CD4-positive, alpha-beta memory T cell (primary cell): ENCODE measurements around the gene DEAF1. TPM values are rescaled to one million over a fixed set of nuclear protein-coding genes. Genes with fewer than 3 reads are reported as not detected.

ENCODE experiments used
- CTCF ChIA-PET: fragments of 350-600 bp; sonication (Branson Sonifier 250); formaldehyde crosslinking; loops from one replicate; lab custom pipeline; 2021; ENCODE audit warnings: inconsistent platforms; ENCODE audit not compliant: partially characterized antibody; lab: Charles Lee
- POLR2A ChIA-PET: fragments of 350-600 bp; sonication (Branson Sonifier 250); formaldehyde crosslinking; loops from one replicate; lab custom pipeline; 2021; ENCODE audit not compliant: partially characterized antibody; lab: Charles Lee
- DNase-seq, 5 donors: peaks; one replicate each; pipeline versions ENCODE4 v3.0.0 to v3.0.0-alpha.2; 2020 to 2022; ENCODE audit warnings: mixed read lengths in 1 of 5
- H3K27ac ChIP-seq: one replicate; pipeline ENCODE4 v1.7.0; 2013; ENCODE audit warnings: low read depth, low read length
- H3K27me3 ChIP-seq: 2 replicates; pipeline ENCODE4 v1.7.0; 2013; ENCODE audit warnings: mild to moderate bottlenecking, low read length, moderate library complexity; ENCODE audit not compliant: insufficient read depth
- H3K36me3 ChIP-seq: 2 replicates; pipeline ENCODE4 v1.7.0; 2013; ENCODE audit warnings: mild to moderate bottlenecking, low read length, moderate library complexity; ENCODE audit not compliant: insufficient read depth
- H3K4me1 ChIP-seq: 2 replicates; pipeline ENCODE4 v1.7.0; 2013; ENCODE audit warnings: mild to moderate bottlenecking, low read length, moderate library complexity; ENCODE audit not compliant: insufficient read depth
- H3K4me3 ChIP-seq, 2 donors: one replicate each; pipeline ENCODE4 v1.7.0; 2013; ENCODE audit warnings: low read length in 2 of 2, mild to moderate bottlenecking in 1 of 2
- H3K9me3 ChIP-seq, 2 donors: one replicate each; pipeline ENCODE4 v1.7.0; 2013; ENCODE audit warnings: low read length in 2 of 2, control low read depth in 1 of 2; ENCODE audit not compliant: control insufficient read depth in 1 of 2
- H3K27ac Mint-ChIP-seq, 7 donors: one replicate each; pipeline ENCODE4 v1.8.0; 2020 to 2021; ENCODE audit warnings: mixed read lengths in 7 of 7, mild to moderate bottlenecking in 6 of 7, inconsistent platforms in 3 of 7, moderate library complexity in 3 of 7
- H3K27me3 Mint-ChIP-seq, 2 donors: one replicate each; pipeline ENCODE4 v1.8.0; 2020 to 2021; ENCODE audit warnings: mixed read lengths in 2 of 2
- H3K36me3 Mint-ChIP-seq, 2 donors: one replicate each; pipeline ENCODE4 v1.8.0; 2020 to 2021; ENCODE audit warnings: mixed read lengths in 2 of 2, inconsistent platforms in 1 of 2, mild to moderate bottlenecking in 1 of 2
- H3K4me1 Mint-ChIP-seq, 4 donors: one replicate each; pipeline ENCODE4 v1.8.0; 2020 to 2021; ENCODE audit warnings: mixed read lengths in 4 of 4, mild to moderate bottlenecking in 1 of 4
- H3K4me3 Mint-ChIP-seq, 8 donors: one replicate each; pipeline ENCODE4 v1.8.0; 2020 to 2021; ENCODE audit warnings: mixed read lengths in 8 of 8, mild to moderate bottlenecking in 7 of 8, moderate library complexity in 6 of 8, inconsistent platforms in 3 of 8
- H3K9me3 Mint-ChIP-seq, 8 donors: one replicate each; pipeline ENCODE4 v1.8.0; 2020 to 2021; ENCODE audit warnings: mixed read lengths in 8 of 8, mild to moderate bottlenecking in 5 of 8, inconsistent platforms in 3 of 8, moderate library complexity in 1 of 8
- intact Hi-C: fragments of 100-400 bp; cut with micrococcal nuclease; formaldehyde crosslinking; loops from one replicate; pipeline ENCODE4 v1.15.1; 2023
- polyA plus RNA-seq, 2 donors: library from polyadenylated mRNA; unstranded; fragments of 300-500 nt; fragmentation: Illumina TruSeq; gene quantifications; one replicate each; pipeline ENCODE4 v1.2.3, GENCODE V29; 2021
- total RNA-seq, 2 experiments: library from RNA; stranded (reverse); gene quantifications; one replicate each; pipeline ENCODE4 v1.2.3, GENCODE V29; 2021

Gene DEAF1
- total and polyA plus RNA-seq, 4 experiments from 2014 or later: 34.5 to 50.8 (median 42.8) TPM

DNA sequence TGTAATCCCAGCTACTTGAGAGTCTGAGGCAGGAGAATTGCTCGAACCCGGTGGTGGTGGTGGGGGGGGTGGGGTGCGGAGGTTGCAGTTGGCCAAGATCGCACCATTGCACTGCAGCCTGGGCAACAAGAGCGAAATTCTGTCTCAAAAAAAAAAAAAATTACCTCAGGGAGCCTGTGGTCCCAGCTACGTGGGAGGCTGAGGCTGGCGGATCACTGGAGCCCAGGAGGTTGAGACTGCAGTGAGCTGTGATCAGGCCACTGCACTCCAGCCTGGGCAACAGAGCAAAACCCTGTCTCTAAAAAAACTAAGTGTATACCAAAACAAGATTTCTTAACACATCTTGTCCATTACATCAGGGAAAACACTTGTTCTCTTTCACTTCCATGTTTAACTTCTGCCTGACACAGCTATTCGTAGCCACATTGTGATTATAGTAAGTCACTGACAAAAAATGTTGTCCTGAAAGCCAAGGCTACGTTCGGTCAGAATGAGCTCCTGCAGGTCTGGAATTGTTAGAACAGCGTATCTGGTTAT lies 2.0 kb upstream of the DEAF1 start:
- Mint-ChIP-seq H3K27me3 (no peaks in the 10 kb centered on the region), H3K9me3 (no peaks in the 10 kb centered on the region), H3K36me3 (peaks cover 0 to 21% of the 10 kb centered on the region in 2 donors), H3K27ac (peak overlapping the region; percentile 48 to 96 (median 74)), H3K4me1 (peaks cover 23 to 46% (median 34%) of the 10 kb centered on the region in 4 donors), H3K4me3 (peak overlapping the region; percentile 23 to 90 (median 50))
- no peak overlapping the region for H3K27ac ChIP-seq
- ChIA-PET POLR2A (interaction anchor here (0.8 to 6.6 kb wide), 10 partner anchors 8 to 143 kb away, joined by 3 to 109 read pairs (median 11); partner anchors contain the start of genes EPS8L2, PHRF1 and TALDO1), CTCF (interaction anchor here (0.8 to 5.4 kb wide), 8 partner anchors 22 to 142 kb away, joined by 3 to 50 read pairs (median 4); partner anchors contain the start of gene LMNTD2)
- H3K9me3 ChIP-seq: no peaks in the 10 kb centered on the region
- H3K4me1 ChIP-seq: peaks cover 44% of the 10 kb centered on the region
- H3K4me3 ChIP-seq: no peak overlapping the region
- intact Hi-C loops: loop anchor here (1.0 to 5.0 kb wide), 4 partner anchors 26 to 690 kb away; partner anchors contain the start of gene BRSK2
- peak in 1 of 5 donors; percentile 13 for DNase-seq
- no peaks in the 10 kb centered on the region for H3K27me3 ChIP-seq
- no peaks in the 10 kb centered on the region for H3K36me3 ChIP-seq

DNA sequence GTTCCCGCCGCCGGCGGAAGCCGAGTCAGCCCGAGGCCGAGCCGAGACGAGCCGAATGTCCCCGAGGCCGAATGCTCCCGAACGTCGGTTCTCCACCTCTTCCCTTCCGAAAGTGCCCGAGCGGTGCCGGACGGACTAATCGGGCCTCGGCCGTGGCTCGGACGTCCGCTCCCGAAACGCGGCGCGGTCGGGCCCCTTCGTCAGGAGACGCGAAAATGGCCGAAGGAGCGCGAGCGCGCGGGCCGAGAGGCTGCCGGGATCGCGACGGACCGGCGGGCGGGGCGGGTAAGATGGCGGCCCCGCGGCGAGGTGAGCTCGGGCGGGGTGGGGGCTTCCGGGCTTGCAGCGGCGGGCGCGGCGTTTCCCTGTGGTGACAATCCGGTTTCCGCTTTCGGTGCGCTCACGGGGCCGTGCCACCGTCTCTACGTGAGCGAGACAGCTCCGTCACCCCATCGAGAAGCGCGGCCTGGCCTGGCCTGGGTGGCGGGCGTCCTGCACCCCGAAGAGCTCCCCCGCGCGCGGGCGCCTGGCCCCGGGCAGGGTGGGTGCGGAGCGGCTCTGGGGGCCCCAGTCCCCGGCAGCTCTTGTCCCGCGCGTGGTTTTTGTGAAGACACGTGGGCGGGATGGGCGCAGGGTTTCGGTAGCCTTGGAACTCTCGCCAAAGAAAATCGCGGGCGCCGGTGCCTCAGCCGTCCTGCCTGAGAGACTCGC lies 671 bp upstream of the DEAF1 start, which contains the start of gene TMEM80:
Gene TMEM80 (plus strand): TSS at position 279 of the 711 bp plus-strand sequence. CDS start 12 bp downstream, at position 291.
- peak within 1 kb of the TSS; percentile 69 to 82 for H3K4me3 ChIP-seq
- Mint-ChIP-seq H3K4me3 (peak within 1 kb of the TSS; percentile 87 to 90 (median 88)), H3K27ac (peak within 1 kb of the TSS; percentile 91 to 97 (median 95)), H3K27me3 (no peaks in the 10 kb centered on the region), H3K9me3 (no peaks in the 10 kb centered on the region), H3K4me1 (peaks cover 31 to 58% (median 46%) of the 10 kb centered on the region in 4 donors), H3K36me3 (peaks cover 0 to 14% of the 10 kb centered on the region in 2 donors)
- no peaks in the 10 kb centered on the region for H3K9me3 ChIP-seq
- ChIA-PET POLR2A (interaction anchor here (0.6 to 6.6 kb wide), 27 partner anchors 10 to 491 kb away, joined by 3 to 109 read pairs (median 4); partner anchors contain the start of genes BET1L, EPS8L2, IRF7 and LRRC56), CTCF (interaction anchor here (0.7 to 5.4 kb wide), 12 partner anchors 15 to 161 kb away, joined by 3 to 50 read pairs (median 4); partner anchors contain the start of genes HRAS and LMNTD2)
- H3K27me3 ChIP-seq: no peaks in the 10 kb centered on the region
- peaks cover 57% of the 10 kb centered on the region for H3K4me1 ChIP-seq
- intact Hi-C loops: loop anchor here (1.0 to 5.0 kb wide), 8 partner anchors 28 to 692 kb away; partner anchors contain the start of genes BRSK2, IRF7, LRRC56 and RNH1
- H3K27ac ChIP-seq: peak within 1 kb of the TSS; percentile 98
- H3K36me3 ChIP-seq: no peaks in the 10 kb centered on the region
- DNase-seq: peak; percentile 97 to 99 (median 99)

DNA sequence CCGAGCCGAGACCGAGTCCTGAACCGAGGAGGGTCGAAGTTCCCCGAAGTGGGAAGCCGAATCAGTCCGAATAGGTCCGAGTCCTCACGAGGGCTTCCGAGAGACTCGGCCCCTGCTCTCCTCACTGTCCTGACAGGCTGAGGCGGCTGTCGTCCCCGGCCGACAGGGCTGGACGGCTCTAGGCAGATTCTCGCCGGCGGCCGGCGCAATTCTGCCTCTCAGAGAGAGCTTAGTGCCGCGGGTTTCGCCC lies 191 bp upstream of the DEAF1 start:
- Mint-ChIP-seq H3K27ac (peak overlapping the region; percentile 91 to 97 (median 95)), H3K36me3 (peaks cover 0 to 12% of the 10 kb centered on the region in 2 donors), H3K4me3 (peak overlapping the region; percentile 82 to 90 (median 88)), H3K4me1 (peaks cover 33 to 59% (median 48%) of the 10 kb centered on the region in 4 donors), H3K27me3 (no peaks in the 10 kb centered on the region), H3K9me3 (no peaks in the 10 kb centered on the region)
- intact Hi-C loops: loop anchor here (1.0 to 5.0 kb wide), 6 partner anchors 80 to 692 kb away; partner anchors contain the start of genes BRSK2, IRF7, LRRC56 and RNH1
- Histone ChIP-seq H3K4me3 (peak overlapping the region; percentile 69 to 82), H3K9me3 (no peaks in the 10 kb centered on the region), H3K36me3 (no peaks in the 10 kb centered on the region), H3K27ac (peak overlapping the region; percentile 98), H3K27me3 (no peaks in the 10 kb centered on the region), H3K4me1 (peaks cover 61% of the 10 kb centered on the region)
- ChIA-PET POLR2A (interaction anchor here (0.7 to 6.6 kb wide), 24 partner anchors 10 to 487 kb away, joined by 3 to 109 read pairs (median 5); partner anchors contain the start of genes ANO9, BET1L, EPS8L2 and IRF7), CTCF (interaction anchor here (1.0 to 5.4 kb wide), 10 partner anchors 14 to 159 kb away, joined by 3 to 50 read pairs (median 4); partner anchors contain the start of genes HRAS and LMNTD2)
- DNase-seq: no peak

- H3K36me3 ChIP-seq: peaks cover 6% of the 10 kb centered on the region
- Mint-ChIP-seq H3K9me3 (no peaks in the 10 kb centered on the region), H3K27me3 (no peaks in the 10 kb centered on the region), H3K4me3 (peak overlapping the region; percentile 77 to 93 (median 84)), H3K27ac (peak overlapping the region; percentile 94 to 100 (median 98)), H3K4me1 (peaks cover 33 to 59% (median 48%) of the 10 kb centered on the region in 4 donors), H3K36me3 (peaks cover 0 to 16% of the 10 kb centered on the region in 2 donors)
- DNase-seq: peak in 1 of 5 donors; percentile 58
- H3K27ac ChIP-seq: peak overlapping the region; percentile 33
- intact Hi-C loops: loop anchor here (2.0 kb wide), 1 partner anchor 187 kb away; the partner anchor contains the start of gene RNH1
- CTCF ChIA-PET: interaction anchor here (0.8 to 5.4 kb wide), 3 partner anchors 28 to 139 kb away, joined by 3 to 50 read pairs (median 15); no protein-coding TSS in a partner anchor
- peaks cover 61% of the 10 kb centered on the region for H3K4me1 ChIP-seq
- H3K9me3 ChIP-seq: no peaks in the 10 kb centered on the region
- no peak overlapping the region for H3K4me3 ChIP-seq
- POLR2A ChIA-PET: interaction anchor here (0.9 to 6.6 kb wide), 10 partner anchors 11 to 253 kb away, joined by 3 to 109 read pairs (median 4); partner anchors contain the start of genes ANO9, EPS8L2, IRF7 and PHRF1
- H3K27me3 ChIP-seq: no peaks in the 10 kb centered on the region
Measured at GRCh38 chr11:693887-694562, 997 bp downstream of the DEAF1 start.

- Histone ChIP-seq H3K4me1 (peaks cover 61% of the 10 kb centered on the region), H3K36me3 (peaks cover 10% of the 10 kb centered on the region), H3K27ac (peak overlapping the region; percentile 33), H3K9me3 (no peaks in the 10 kb centered on the region), H3K27me3 (no peaks in the 10 kb centered on the region), H3K4me3 (no peak overlapping the region)
- POLR2A ChIA-PET: interaction anchor here (6.6 kb wide), 1 partner anchor 30 kb away, joined by 109 read pairs; no protein-coding TSS in a partner anchor
- no peaks in the 10 kb centered on the region for H3K9me3 Mint-ChIP-seq
- peaks cover 1 to 15% of the 10 kb centered on the region in 2 donors for H3K36me3 Mint-ChIP-seq
- H3K4me3 Mint-ChIP-seq: peak overlapping the region; percentile 77 to 93 (median 84)
- peaks cover 33 to 59% (median 48%) of the 10 kb centered on the region in 4 donors for H3K4me1 Mint-ChIP-seq
- no peaks in the 10 kb centered on the region for H3K27me3 Mint-ChIP-seq
- H3K27ac Mint-ChIP-seq: peak overlapping the region; percentile 94 to 100 (median 98)
- DNase-seq: peak in 2 of 5 donors; percentile 27 to 46
- intact Hi-C loops: no loop called here
- CTCF ChIA-PET: interaction anchor here (0.8 kb wide), 1 partner anchor 138 kb away, joined by 3 read pairs; no protein-coding TSS in a partner anchor
Measured at GRCh38 chr11:693415-693831, 1.6 kb downstream of the DEAF1 start.

DNA sequence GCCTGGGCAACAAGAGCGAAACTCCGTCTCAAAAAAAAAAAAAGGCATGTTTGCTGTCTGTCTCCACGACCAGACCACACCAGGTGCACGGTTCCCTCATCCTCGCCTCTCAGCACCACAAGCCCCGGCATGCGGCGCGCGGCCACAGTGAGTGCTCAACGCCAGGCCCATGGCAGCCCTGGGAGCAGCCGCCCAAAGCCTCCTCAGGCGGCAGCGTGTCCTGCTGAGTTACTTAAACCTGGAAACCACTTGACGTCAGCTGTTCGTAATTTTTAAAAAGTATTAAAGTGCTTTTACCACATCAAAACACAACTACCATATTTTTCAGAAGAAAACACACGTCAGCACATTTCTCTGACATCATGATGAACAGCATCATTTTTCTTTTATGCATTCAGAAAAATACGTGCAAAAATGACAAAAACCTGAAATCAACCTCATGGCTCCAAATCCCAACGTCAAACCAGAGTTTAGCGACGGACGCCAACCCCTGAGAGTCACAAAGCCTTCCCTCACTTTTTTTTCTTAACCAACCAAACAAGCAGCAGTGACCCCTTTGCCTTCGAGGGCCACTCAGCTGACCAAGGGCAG lies 2.1 kb downstream of the DEAF1 start:
- H3K4me1 ChIP-seq: peaks cover 59% of the 10 kb centered on the region
- intact Hi-C loops: no loop called here
- peak overlapping the region; percentile 33 for H3K27ac ChIP-seq
- peaks cover 15% of the 10 kb centered on the region for H3K36me3 ChIP-seq
- H3K4me1 Mint-ChIP-seq: peaks cover 32 to 54% (median 45%) of the 10 kb centered on the region in 4 donors
- no peaks in the 10 kb centered on the region for H3K9me3 Mint-ChIP-seq
- DNase-seq: peak; percentile 60 to 85 (median 80)
- peak overlapping the region; percentile 77 to 93 (median 84) for H3K4me3 Mint-ChIP-seq
- ChIA-PET CTCF (interaction anchor here (0.8 to 2.0 kb wide), 2 partner anchors 33 to 138 kb away, joined by 3 to 5 read pairs; no protein-coding TSS in a partner anchor), POLR2A (interaction anchor here (6.6 kb wide), 1 partner anchor 31 kb away, joined by 109 read pairs; no protein-coding TSS in a partner anchor)
- no peaks in the 10 kb centered on the region for H3K27me3 Mint-ChIP-seq
- no peak overlapping the region for H3K4me3 ChIP-seq
- H3K27me3 ChIP-seq: no peaks in the 10 kb centered on the region
- H3K36me3 Mint-ChIP-seq: peaks cover 4 to 18% of the 10 kb centered on the region in 2 donors
- H3K27ac Mint-ChIP-seq: peak overlapping the region; percentile 94 to 100 (median 98)
- H3K9me3 ChIP-seq: no peaks in the 10 kb centered on the region
